SK-N-SH (cell line): ENCODE data around the gene PSMD14. TPM values are rescaled to one million over a fixed set of nuclear protein-coding genes. Genes with fewer than 3 reads are reported as not detected.

Experiments
- CTCF ChIA-PET: fragments of 300-600, 350-600 bp; formaldehyde crosslinking; extraction: SDS; loops from one replicate; lab custom pipeline; 2021; lab: Yijun Ruan, JAX
- POLR2A ChIA-PET: fragments of 350-600 bp; sonication (Branson Sonifier 250); formaldehyde crosslinking; extraction: SDS; loops from one replicate; lab custom pipeline; 2020; ENCODE audit warnings: antibody characterized with exemption, inconsistent platforms; lab: Yijun Ruan, JAX
- DNase-seq: peaks from one replicate; pipeline ENCODE4 v3.0.0; 2012
- H2AFZ ChIP-seq: fragments of 200-600 bp; sonication (generic); 2 replicates; pipeline ENCODE4 v1.8.1; 2016; ENCODE audit warnings: antibody characterized with exemption, mild to moderate bottlenecking, low read depth
- H3F3A ChIP-seq: fragments of 200-600 bp; sonication (generic); replicated peaks from 2 replicates; pipeline ENCODE3; 2016; ENCODE audit warnings: antibody characterized with exemption, mild to moderate bottlenecking; ENCODE audit not compliant: insufficient read depth
- H3K27ac ChIP-seq, 2 experiments: fragments of 200-500 bp in 1 of 2; fragments of 200-600 bp in 1 of 2; sonication (Bioruptor generic) in 1 of 2; sonication (generic), shearing (Covaris generic) in 1 of 2; 2 replicates each; pipeline versions ENCODE4 v1.5.1 to v1.6.1; 2014 to 2016; ENCODE audit warnings: low read depth in 2 of 2, inconsistent platforms in 1 of 2, low read length in 1 of 2, mild to moderate bottlenecking in 1 of 2, mixed read lengths in 1 of 2
- H3K27me3 ChIP-seq: fragments of 200-600 bp; sonication (generic), shearing (Covaris generic); 2 replicates; pipeline ENCODE4 v1.6.1; 2016; ENCODE audit warnings: mixed run types; ENCODE audit not compliant: insufficient read depth
- H3K36me3 ChIP-seq, 2 experiments: fragments of 200-500 bp in 1 of 2; fragments of 200-600 bp in 1 of 2; sonication (Bioruptor generic) in 1 of 2; sonication (generic) in 1 of 2; replicated peaks in 1 of 2; 2 replicates each; pipeline versions ENCODE3 to v1.5.1; 2014 to 2016; ENCODE audit warnings: low read length in 1 of 2, mild to moderate bottlenecking in 1 of 2; ENCODE audit not compliant: insufficient read depth in 2 of 2, control insufficient read depth in 1 of 2
- H3K4me1 ChIP-seq, 2 experiments: fragments of 200-500 bp in 1 of 2; fragments of 200-600 bp in 1 of 2; sonication (Bioruptor generic) in 1 of 2; sonication (generic), shearing (Covaris generic) in 1 of 2; 2 replicates each; pipeline versions ENCODE4 v1.5.1 to v1.6.1; 2014 to 2016; ENCODE audit warnings: low read depth in 1 of 2, low read length in 1 of 2, mixed run types in 1 of 2; ENCODE audit not compliant: insufficient read depth in 2 of 2, control insufficient read depth in 1 of 2
- H3K4me2 ChIP-seq: fragments of 200-600 bp; sonication (generic), shearing (Covaris generic); 2 replicates; pipeline ENCODE4 v1.6.1; 2017; ENCODE audit warnings: mixed run types
- H3K4me3 ChIP-seq, 2 experiments: fragments of 200-500 bp in 1 of 2; fragments of 200-600 bp in 1 of 2; sonication (Bioruptor generic) in 1 of 2; sonication (generic), shearing (Covaris generic) in 1 of 2; 2 replicates each; pipeline versions ENCODE4 v1.5.1 to v1.8.1; 2014 to 2016; ENCODE audit warnings: low read depth in 2 of 2, inconsistent platforms in 1 of 2, low read length in 1 of 2, mild to moderate bottlenecking in 1 of 2, mixed read lengths in 1 of 2, moderate library complexity in 1 of 2
- H3K79me2 ChIP-seq: fragments of 200-600 bp; sonication (generic); 2 replicates; pipeline ENCODE4 v1.8.1; 2017; ENCODE audit warnings: mild to moderate bottlenecking; ENCODE audit not compliant: insufficient read depth
- H3K9ac ChIP-seq: fragments of 200-600 bp; sonication (generic); 2 replicates; pipeline ENCODE4 v1.6.1; 2017; ENCODE audit warnings: mixed run types
- H3K9me2 ChIP-seq: fragments of 200-600 bp; sonication (generic); 2 replicates; pipeline ENCODE4 v1.6.1; 2017; ENCODE audit warnings: mixed run types
- H3K9me3 ChIP-seq: fragments of 200-600 bp; sonication (generic); 2 replicates; pipeline ENCODE4 v1.6.1; 2017; ENCODE audit warnings: mixed run types, mild to moderate bottlenecking, moderate library complexity
- H4K20me1 ChIP-seq: fragments of 200-600 bp; sonication (generic); 2 replicates; pipeline ENCODE4 v1.6.1; 2017; ENCODE audit warnings: mild to moderate bottlenecking, mixed run types; ENCODE audit not compliant: insufficient read depth
- CHD2 ChIP-seq: fragments of 150-350 bp; IDR thresholded peaks from 2 replicates; pipeline ENCODE4 v1.6.1; 2018; ENCODE audit warnings: low read length; ENCODE audit not compliant: partially characterized antibody
- ELF1 ChIP-seq: IDR thresholded peaks from 2 replicates; pipeline ENCODE4 v1.4.0; 2012
- EP300 ChIP-seq, 2 experiments: IDR thresholded peaks; 2 replicates each; pipeline versions ENCODE4 v1.4.0 to v1.6.1; 2012; ENCODE audit warnings: borderline replicate concordance in 1 of 2, low read depth in 1 of 2, low read length in 1 of 2
- EZH2phosphoT487 ChIP-seq: fragments of 200-600 bp; sonication (generic); IDR thresholded peaks from 2 replicates; pipeline ENCODE4 v1.6.1; 2017; ENCODE audit warnings: low read depth, mixed run types, mild to moderate bottlenecking, antibody characterized with exemption, moderate library complexity, borderline replicate concordance
- FOXJ3 ChIP-seq: sonication (generic); formaldehyde crosslinking; IDR thresholded peaks from 2 replicates; pipeline ENCODE4 v1.5.1; 2020; ENCODE audit warnings: mild to moderate bottlenecking, missing genetic modification reagents
- GATA2 ChIP-seq: sonication (generic); formaldehyde crosslinking; IDR thresholded peaks from 2 replicates; pipeline ENCODE4 v1.5.0; 2020; ENCODE audit warnings: mild to moderate bottlenecking, missing genetic modification reagents
- JUND ChIP-seq: IDR thresholded peaks from 2 replicates; pipeline ENCODE4 v1.4.0; 2012
- MAX ChIP-seq: IDR thresholded peaks from 2 replicates; pipeline ENCODE4 v1.4.0; 2012; ENCODE audit warnings: low read depth
- MEF2A ChIP-seq: IDR thresholded peaks from 2 replicates; pipeline ENCODE4 v1.4.0; 2012; ENCODE audit warnings: low read depth, borderline replicate concordance
- MXI1 ChIP-seq: IDR thresholded peaks from 2 replicates; pipeline ENCODE4 v1.6.1; 2012; ENCODE audit warnings: mild to moderate bottlenecking, low read depth, low read length, improper control_type of control experiment
- NRF1 ChIP-seq: IDR thresholded peaks from 2 replicates; pipeline ENCODE4 v1.6.1; 2012; ENCODE audit warnings: low read depth, mild to moderate bottlenecking, low read length
- RAD21 ChIP-seq: IDR thresholded peaks from 2 replicates; pipeline ENCODE4 v1.6.1; 2012; ENCODE audit warnings: mild to moderate bottlenecking, low read length
- REST ChIP-seq: IDR thresholded peaks from 2 replicates; pipeline ENCODE4 v1.6.1; 2012; ENCODE audit warnings: mild to moderate bottlenecking, low read depth, low read length, moderate library complexity
- SMC3 ChIP-seq: IDR thresholded peaks from 2 replicates; pipeline ENCODE4 v1.6.1; 2012; ENCODE audit warnings: low read depth, low read length, improper control_type of control experiment
- TAF1 ChIP-seq: IDR thresholded peaks from 2 replicates; pipeline ENCODE4 v1.6.1; 2012; ENCODE audit warnings: low read depth, mild to moderate bottlenecking, low read length, moderate library complexity, borderline replicate concordance
- TCF12 ChIP-seq: IDR thresholded peaks from 2 replicates; pipeline ENCODE4 v1.4.0; 2012
- TEAD4 ChIP-seq: IDR thresholded peaks from 2 replicates; pipeline ENCODE4 v1.4.0; 2012; ENCODE audit warnings: mild to moderate bottlenecking, borderline replicate concordance; ENCODE audit not compliant: insufficient read depth
- USF1 ChIP-seq: IDR thresholded peaks from 2 replicates; pipeline ENCODE4 v1.4.0; 2012; ENCODE audit warnings: low read depth, borderline replicate concordance
- YY1 ChIP-seq: IDR thresholded peaks from 2 replicates; pipeline ENCODE4 v1.4.0; 2012; ENCODE audit warnings: low read depth, mild to moderate bottlenecking
- WGBS: methylation state at CpG from one replicate; pipeline ENCODE4 v1.1.6; 2017; ENCODE audit warnings: low lambda C conversion rate; 5-methylcytosine and 5-hydroxymethylcytosine counted together
- polyA plus RNA-seq, 3 experiments: library from polyadenylated mRNA; depleted of rRNA; stranded (reverse); fragments of >200 nt; gene quantifications; 2 replicates each; pipeline ENCODE4 v1.2.3, GENCODE V29; 2012

Gene PSMD14
- polyA plus RNA-seq, 1 of the 3 experiments (the other 2 are of a cell fraction): 50.4 TPM

GRCh38 chr2:161388146-161388779, 80.0 kb downstream of the PSMD14 start:
- TF ChIP-seq GATA2 (CRISPR knock-in tag): no peak
- no peak for TF ChIP-seq EP300 (IDR thresholded peaks at IDR 0.05; ENCODE audit: borderline replicate concordance in 1 of 2, low read depth in 1 of 2, low read length in 1 of 2)
- no peak for TF ChIP-seq REST
- TF ChIP-seq FOXJ3: no peak
- TF ChIP-seq JUND: no peak
- TF ChIP-seq NRF1: no peak
- TF ChIP-seq SMC3: no peak
- TF ChIP-seq MEF2A: no peak
- no peak for TF ChIP-seq TAF1
- TF ChIP-seq TCF12: no peak
- no peak for TF ChIP-seq ELF1
- no peak for TF ChIP-seq TEAD4
- TF ChIP-seq CHD2: no peak
- TF ChIP-seq YY1: no peak
- no peak for TF ChIP-seq USF1
- TF ChIP-seq RAD21: no peak
- TF ChIP-seq EZH2phosphoT487: no peak
- TF ChIP-seq MXI1: no peak
- no peak for TF ChIP-seq MAX
- TF ChIP-seq, all 33 proteins: peak for 0
- H3K27me3 ChIP-seq: no peaks in the 10 kb centered on the region
- H3K4me1 ChIP-seq: no peaks in the 10 kb centered on the region; a peak in 2 of 4 replicates
- 94% methylated on average over 2 of the region's 2 CpGs for WGBS
- peaks cover 55 to 60% of the 10 kb centered on the region in 2 experiments for H3K36me3 ChIP-seq
- no peaks in the 10 kb centered on the region for H4K20me1 ChIP-seq
- peaks cover 2% of the 10 kb centered on the region for H3F3A ChIP-seq
- H3K4me2 ChIP-seq: no peak overlapping the region
- no peak overlapping the region for H2AFZ ChIP-seq
- ChIA-PET POLR2A (no interaction called here), CTCF (no interaction called here)
- no peaks in the 10 kb centered on the region for H3K9me2 ChIP-seq
- H3K27ac ChIP-seq: no peak overlapping the region
- H3K4me3 ChIP-seq: no peak overlapping the region
- DNase-seq: no peak
- no peaks in the 10 kb centered on the region for H3K9me3 ChIP-seq
- no peaks in the 10 kb centered on the region for H3K79me2 ChIP-seq
- no peak overlapping the region for H3K9ac ChIP-seq
